T-helper 2 cell (primary cell): ENCODE data around the gene ASB3.

Experiments
- DNase-seq, 5 experiments: peaks; one replicate each; pipeline versions ENCODE4 v3.0.0 to v3.0.0-alpha.2; 2012 to 2022

The ASB3 gene

DNA sequence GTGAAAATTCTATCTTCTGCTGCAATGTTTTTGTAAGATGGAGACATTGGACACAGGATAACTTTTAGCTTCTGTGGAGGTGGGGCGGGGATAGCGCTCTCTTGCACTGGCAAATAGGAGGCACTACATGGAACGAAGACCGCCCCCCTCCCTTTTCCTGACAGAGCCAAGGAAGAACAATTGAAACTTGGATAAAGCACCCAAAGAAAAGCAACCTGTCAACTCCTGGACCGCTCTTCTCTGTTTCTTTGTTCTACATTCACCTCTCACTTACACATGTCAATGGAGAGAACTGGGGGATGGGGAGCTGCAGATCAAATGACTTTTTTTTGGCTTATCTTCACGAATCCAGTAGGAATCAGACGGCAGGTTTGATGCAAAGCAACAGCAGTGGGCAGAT is 145.5 kb downstream of the ASB3 start:
- DNase-seq = no peak

DNA sequence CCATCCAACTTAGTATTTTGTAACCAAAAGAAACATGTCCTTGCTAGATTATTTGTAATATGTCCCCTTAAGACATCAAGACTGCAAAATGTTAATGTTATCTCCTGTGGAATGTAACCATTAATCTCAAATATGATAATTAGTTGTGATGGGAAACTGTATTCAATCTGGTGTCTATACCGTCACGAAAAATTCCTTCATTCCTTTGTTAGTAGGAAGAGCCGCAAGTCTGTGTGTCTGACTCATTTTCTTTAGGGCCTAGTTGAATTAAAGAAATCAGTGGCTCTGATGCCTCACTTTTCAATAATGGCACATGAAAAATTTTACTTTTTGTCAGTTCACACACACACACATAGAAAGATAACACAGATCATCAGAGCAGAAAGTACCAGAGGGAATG is 146.3 kb downstream of the ASB3 start:
- DNase-seq = no peak

DNA sequence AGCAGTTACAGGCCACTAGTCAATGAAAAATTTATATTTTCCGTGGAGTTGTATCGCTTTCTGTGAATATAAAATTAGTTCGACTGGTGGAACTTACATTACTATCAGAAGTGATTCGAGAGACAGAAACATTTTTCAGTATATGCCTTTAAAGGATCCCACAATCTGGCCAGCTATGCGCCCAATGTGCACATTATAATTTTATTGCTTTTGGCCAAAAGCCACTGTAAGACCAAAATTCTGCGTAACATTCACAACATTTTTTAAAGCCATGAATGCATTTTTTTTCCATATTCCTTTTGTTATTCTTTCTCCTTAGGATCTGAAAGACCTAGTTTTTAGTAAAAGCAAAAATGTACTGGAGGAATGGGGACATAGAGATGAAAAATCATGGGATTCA is 150.2 kb downstream of the ASB3 start:
- no peak for DNase-seq

DNA sequence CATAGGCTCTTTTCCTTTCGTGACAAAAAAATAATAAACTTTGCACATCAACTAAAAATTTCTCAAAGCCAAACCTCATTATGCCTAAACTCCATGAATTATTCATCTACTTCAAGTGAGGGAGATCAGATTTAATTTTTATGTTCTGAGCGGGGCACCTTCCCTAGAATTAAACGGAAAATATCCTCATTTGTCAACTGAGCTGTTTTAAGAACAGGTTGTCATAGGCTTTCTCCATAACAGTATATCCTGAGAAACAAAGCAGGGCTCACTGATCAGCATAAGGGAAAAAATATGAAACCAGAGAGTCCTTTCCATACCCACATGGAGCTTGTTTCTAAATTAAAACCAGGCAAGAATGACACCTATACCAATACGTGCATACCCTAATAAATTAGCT is 150.6 kb downstream of the ASB3 start:
- DNase-seq = no peak

DNA sequence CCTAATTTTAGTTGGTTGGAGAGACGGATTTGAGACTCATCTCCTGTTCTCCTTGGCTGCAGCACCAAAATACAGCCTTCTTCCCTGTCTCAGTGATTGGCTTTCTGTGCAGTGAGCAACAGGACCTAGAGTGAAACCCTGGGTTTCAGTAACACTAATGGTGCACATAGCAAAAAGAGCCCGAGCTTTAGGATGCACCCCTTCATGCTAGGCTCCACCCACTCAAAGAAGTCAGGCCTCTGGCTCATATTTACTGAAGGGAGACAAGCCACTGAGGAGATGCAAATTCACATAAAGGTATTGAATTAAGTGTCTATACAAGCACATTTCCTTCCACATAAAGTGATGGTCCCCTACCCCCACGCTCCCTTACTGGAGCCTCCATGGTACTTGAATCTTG is 151.1 kb downstream of the ASB3 start:
- no peak for DNase-seq

DNA sequence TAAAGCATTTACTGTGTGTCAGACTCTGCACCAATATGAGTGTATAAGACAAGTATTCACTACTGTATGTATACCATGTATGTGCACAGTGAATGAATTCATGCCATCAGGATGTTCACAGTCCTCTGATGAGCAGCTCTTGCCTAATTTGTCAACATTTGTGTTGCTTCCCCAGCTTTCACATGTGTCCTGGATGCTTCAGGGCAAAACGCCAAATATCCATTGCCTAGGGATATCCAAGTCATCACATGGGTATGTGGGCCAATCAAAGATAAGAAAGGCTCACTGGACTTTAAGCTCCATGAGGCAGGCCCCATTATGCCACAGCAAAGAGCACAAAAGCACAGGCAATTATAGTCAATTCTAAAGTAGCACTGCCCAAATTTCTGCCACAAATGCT is 153.3 kb downstream of the ASB3 start:
- DNase-seq = no peak

DNA sequence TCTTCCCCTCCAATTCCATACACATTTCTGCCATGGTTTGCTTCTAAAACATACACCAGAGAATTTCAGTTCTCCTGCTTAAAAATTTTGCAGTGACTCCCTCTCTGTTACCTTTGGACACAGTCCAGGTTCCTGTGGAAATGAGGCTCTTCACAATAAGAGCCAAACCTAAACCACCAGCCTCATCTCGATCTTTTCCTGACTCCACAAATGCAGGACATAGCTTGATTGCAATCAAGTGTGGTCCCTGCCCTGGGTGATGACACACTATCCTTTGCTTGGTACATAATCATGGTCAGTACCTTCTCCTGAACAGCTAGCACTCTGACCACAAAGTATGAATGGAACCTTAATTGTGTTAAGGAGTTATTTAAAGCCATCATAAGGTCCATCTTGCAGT is 154.0 kb downstream of the ASB3 start:
- DNase-seq = peak in 1 of 5 experiments; percentile 1

DNA sequence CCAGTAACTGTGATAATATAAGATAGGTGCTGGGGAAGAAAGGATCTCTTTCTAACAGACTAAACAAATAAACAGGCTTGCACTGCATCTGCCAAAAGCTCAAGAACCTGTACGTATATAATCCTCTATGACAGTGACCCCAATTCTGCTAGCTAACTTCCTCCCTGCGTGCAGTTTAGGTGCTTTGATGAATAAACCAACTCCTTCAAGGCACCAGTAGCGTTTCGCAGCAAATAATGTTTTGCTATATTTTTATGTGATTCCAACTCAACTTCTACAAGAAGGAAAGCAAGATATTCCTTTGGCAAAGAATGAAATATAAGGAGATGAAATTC is 154.7 kb downstream of the ASB3 start:
- no peak for DNase-seq

DNA sequence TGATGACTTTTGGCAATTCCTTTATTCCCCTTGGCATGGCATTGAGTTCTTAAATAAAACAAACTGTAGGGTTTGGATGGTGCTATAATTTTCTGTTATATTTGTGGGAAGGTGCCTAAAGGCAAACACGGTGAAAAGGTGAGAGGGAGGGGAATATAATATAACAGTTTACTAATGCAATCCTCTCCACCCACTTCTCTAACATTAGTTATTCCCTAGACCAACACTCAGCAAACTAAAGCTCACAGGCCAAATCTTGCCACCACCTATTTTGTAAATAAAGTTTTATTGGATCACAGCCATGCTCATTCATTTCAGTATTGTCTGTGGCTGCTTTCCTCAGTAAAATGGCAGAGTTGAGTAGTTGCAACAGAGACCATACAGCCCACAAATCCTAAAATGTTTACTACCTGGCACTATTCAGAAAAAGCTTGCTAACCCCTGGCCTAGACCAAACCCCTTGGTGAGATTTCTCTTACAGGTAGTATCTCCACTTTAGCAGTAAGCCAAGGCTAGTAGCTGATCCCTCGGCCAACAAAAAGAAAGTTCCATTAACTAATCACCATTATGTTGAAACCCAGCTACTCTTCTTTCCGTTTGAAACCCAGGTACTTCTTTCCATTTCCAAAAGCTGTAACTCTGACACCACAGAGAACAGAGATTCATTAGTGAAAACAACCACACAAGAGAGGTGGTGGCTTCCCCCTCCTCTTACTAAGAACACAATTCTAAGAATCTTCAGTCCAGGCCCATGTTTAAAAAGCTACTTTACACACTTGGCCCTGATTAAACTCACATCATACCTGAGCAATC is 155.2 kb downstream of the ASB3 start:
- peak in 1 of 5 experiments; percentile 53 for DNase-seq

DNA sequence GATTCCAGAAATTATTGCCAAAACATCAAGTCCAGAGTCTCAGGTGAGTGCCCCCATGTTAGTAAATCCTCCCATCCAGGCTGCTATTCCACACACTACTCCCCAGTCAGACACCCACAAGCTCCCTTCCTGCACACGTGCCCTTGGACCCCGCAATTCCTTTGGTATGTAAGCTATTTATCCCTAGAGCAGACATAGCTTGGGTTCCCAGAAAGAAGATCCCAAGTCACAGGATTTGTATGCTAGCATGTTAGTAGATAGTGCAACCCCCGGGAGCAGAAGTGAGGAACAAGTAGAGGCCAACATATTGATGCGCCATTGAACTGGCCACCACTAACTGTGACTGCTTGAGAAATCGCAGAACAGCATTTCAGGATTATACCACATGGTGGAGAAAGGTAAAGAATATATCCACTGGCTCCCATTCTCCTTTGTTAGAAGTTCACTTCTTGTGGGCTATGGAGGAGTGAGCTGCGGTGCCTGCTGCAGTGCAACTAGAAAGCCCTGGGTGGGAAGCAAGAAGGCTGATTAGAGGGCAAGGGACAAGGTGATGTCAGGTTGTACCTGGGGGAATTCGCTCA is 156.6 kb downstream of the ASB3 start:
- DNase-seq = no peak

DNA sequence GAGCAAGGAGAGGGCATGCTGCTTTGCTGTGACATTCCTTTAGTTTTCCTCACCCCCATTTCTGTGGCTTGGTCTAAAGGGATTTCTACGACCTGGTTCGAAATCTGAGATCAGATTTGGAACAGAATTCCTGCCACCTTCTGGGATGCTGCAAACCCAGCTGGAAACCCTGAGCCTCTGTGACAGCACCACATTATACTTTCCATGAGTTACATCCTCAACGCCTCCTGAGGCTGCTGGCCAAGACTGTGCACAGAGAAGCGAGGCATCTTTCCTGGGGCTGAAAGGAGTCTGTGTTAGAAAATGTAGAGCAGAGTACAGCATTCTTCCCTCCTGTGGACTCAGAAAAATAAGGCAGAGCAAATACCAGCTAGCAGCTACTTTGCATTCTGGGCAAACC is 157.3 kb downstream of the ASB3 start:
- DNase-seq = no peak

DNA sequence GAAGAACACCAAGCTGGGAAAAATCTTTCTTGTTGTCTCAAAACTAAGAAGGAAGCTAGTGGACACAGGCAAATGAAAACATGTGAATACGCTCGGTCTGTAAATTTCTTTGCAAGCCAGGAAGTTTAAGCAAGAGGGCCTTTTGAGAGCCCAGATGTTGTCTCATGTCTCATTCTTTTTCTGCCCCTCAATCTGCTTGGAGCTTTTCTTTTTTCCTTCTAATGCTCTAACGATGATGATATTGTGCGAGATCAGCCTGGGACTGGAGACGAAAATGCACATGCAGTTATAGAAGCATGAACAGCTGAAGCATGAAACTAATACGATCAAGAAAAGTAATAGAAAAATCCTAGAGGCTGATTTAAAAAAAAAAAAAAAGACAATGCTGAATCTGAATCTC is 157.8 kb downstream of the ASB3 start:
- DNase-seq = no peak

DNA sequence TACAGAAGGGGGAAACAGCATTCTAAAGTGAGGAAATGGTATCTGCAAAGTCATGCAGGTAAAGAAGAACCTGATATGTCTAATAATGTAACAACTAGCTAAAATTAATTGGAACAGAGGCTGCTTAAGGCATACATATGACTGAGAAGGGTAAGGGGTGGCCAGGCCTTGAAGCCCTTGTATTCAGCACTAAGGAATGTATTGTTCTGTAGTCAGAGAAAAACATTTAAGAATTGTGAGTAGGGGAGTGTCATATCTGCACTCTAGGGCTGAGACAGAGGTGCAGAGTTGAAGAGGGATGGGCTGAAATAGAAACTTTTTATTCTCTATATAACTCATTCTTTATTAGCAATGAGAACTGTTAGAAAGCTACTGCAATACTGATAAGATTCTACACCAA is 164.6 kb downstream of the ASB3 start:
- no peak for DNase-seq

DNA sequence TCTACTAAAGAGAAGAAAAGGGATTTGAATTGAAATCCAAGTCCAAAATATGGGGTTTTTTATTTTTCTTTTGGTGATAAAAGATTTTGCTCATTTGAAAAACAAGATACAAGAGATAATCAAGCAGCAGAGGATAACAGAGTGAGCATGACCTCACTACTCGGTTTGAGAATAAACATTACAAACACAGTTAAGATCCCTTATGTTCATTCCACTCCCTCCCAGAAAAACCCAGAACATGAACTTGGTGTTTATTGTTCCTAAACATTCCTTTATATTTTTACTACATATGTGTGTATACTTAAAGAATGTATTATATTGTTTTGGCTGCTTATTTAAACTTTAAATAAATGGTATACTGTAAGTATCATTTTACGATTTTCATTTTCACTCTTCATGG is 165.8 kb downstream of the ASB3 start:
- DNase-seq = no peak
